ENCODE results near the gene ZNF217.
"Not testable (repeated sequence)": the region's sequence is repeated elsewhere in the genome, so short reads cannot be mapped to it uniquely, and the experiment has no call there.

Gene ZNF217

GRCh38 chr20:53586640-53587039, 7.0 kb downstream of the ZNF217 start:
- H3K4me3 Mint-ChIP-seq, result peak overlapping the region; percentile 67
- H3K27ac Mint-ChIP-seq, result peak overlapping the region; percentile 86
- peaks cover 34% of the 10 kb centered on the region for H3K4me1 Mint-ChIP-seq
- H3K36me3 Mint-ChIP-seq, result peaks cover 9% of the 10 kb centered on the region
- no peaks in the 10 kb centered on the region for H3K27me3 Mint-ChIP-seq
- no peaks in the 10 kb centered on the region for H3K9me3 Mint-ChIP-seq
- ATAC-seq (ENCODE audit: low read depth), result no peak
- DNase-seq (ENCODE audit: low spot score in 2 of 2), result no peak

- H3K9me3 Mint-ChIP-seq; DNase-seq (ENCODE audit: low spot score in 2 of 2); H3K27me3 Mint-ChIP-seq; ATAC-seq (ENCODE audit: low read depth): not testable (repeated sequence)
- peak overlapping the region; percentile 67 for H3K4me3 Mint-ChIP-seq
- H3K27ac Mint-ChIP-seq, result peak overlapping the region; percentile 86
- peaks cover 34% of the 10 kb centered on the region for H3K4me1 Mint-ChIP-seq
- H3K36me3 Mint-ChIP-seq, result peaks cover 11% of the 10 kb centered on the region
These were observed 7.7 kb downstream of the ZNF217 start for GRCh38 chr20:53585910-53586309.

- not testable (repeated sequence) for DNase-seq (ENCODE audit: low spot score in 2 of 2); H3K9me3 Mint-ChIP-seq; H3K27me3 Mint-ChIP-seq
- peaks cover 18% of the 10 kb centered on the region for H3K36me3 Mint-ChIP-seq
- peak overlapping the region; percentile 86 for H3K27ac Mint-ChIP-seq
- ATAC-seq (ENCODE audit: low read depth), result peak; percentile 51
- H3K4me1 Mint-ChIP-seq, result peaks cover 40% of the 10 kb centered on the region
- peak overlapping the region; percentile 67 for H3K4me3 Mint-ChIP-seq
These were observed 8.6 kb downstream of the ZNF217 start for GRCh38 chr20:53585004-53585569.

GRCh38 chr20:53584550-53584913, 9.1 kb downstream of the ZNF217 start:
- Mint-ChIP-seq H3K4me1 (peaks cover 43% of the 10 kb centered on the region), H3K4me3 (peak overlapping the region; percentile 5), H3K36me3 (peaks cover 19% of the 10 kb centered on the region), H3K27ac (peak overlapping the region; percentile 86)
- not testable (repeated sequence) for H3K9me3 Mint-ChIP-seq; DNase-seq (ENCODE audit: low spot score in 2 of 2); ATAC-seq (ENCODE audit: low read depth); H3K27me3 Mint-ChIP-seq

GRCh38 chr20:53583660-53584549, 9.7 kb downstream of the ZNF217 start:
- not testable (repeated sequence) for H3K9me3 Mint-ChIP-seq; H3K27me3 Mint-ChIP-seq; DNase-seq (ENCODE audit: low spot score in 2 of 2); ATAC-seq (ENCODE audit: low read depth)
- peaks cover 19% of the 10 kb centered on the region for H3K36me3 Mint-ChIP-seq
- H3K4me1 Mint-ChIP-seq, result peaks cover 42% of the 10 kb centered on the region
- peak overlapping the region; percentile 86 for H3K27ac Mint-ChIP-seq
- H3K4me3 Mint-ChIP-seq, result peak overlapping the region; percentile 21

GRCh38 chr20:53582574-53583351, 10.9 kb downstream of the ZNF217 start:
- Mint-ChIP-seq H3K27me3 (no peaks in the 10 kb centered on the region), H3K36me3 (peaks cover 19% of the 10 kb centered on the region), H3K9me3 (no peaks in the 10 kb centered on the region), H3K4me3 (peak overlapping the region; percentile 87), H3K4me1 (peaks cover 45% of the 10 kb centered on the region), H3K27ac (peak overlapping the region; percentile 95)
- DNase-seq (ENCODE audit: low spot score in 2 of 2) (no peak), ATAC-seq (ENCODE audit: low read depth) (no peak)

- ATAC-seq (ENCODE audit: low read depth), result no peak
- H3K27ac Mint-ChIP-seq, result peak overlapping the region; percentile 95
- no peak for DNase-seq (ENCODE audit: low spot score in 2 of 2)
- peaks cover 20% of the 10 kb centered on the region for H3K36me3 Mint-ChIP-seq
- H3K9me3 Mint-ChIP-seq, result no peaks in the 10 kb centered on the region
- peaks cover 45% of the 10 kb centered on the region for H3K4me1 Mint-ChIP-seq
- no peaks in the 10 kb centered on the region for H3K27me3 Mint-ChIP-seq
- H3K4me3 Mint-ChIP-seq, result peak overlapping the region; percentile 87
These were observed 11.4 kb downstream of the ZNF217 start for GRCh38 chr20:53582251-53582570.

- H3K9me3 Mint-ChIP-seq, result no peaks in the 10 kb centered on the region
- peak overlapping the region; percentile 95 for H3K27ac Mint-ChIP-seq
- no peaks in the 10 kb centered on the region for H3K27me3 Mint-ChIP-seq
- peak overlapping the region; percentile 87 for H3K4me3 Mint-ChIP-seq
- peaks cover 21% of the 10 kb centered on the region for H3K36me3 Mint-ChIP-seq
- H3K4me1 Mint-ChIP-seq, result peaks cover 45% of the 10 kb centered on the region
- DNase-seq (ENCODE audit: low spot score in 2 of 2), result no peak
- ATAC-seq (ENCODE audit: low read depth), result no peak
These were observed 12.0 kb downstream of the ZNF217 start for GRCh38 chr20:53581444-53582250.

GRCh38 chr20:53580376-53581111, 13.1 kb downstream of the ZNF217 start:
- DNase-seq (ENCODE audit: low spot score in 2 of 2), result no peak
- H3K36me3 Mint-ChIP-seq, result peaks cover 28% of the 10 kb centered on the region
- ATAC-seq (ENCODE audit: low read depth), result no peak
- H3K4me3 Mint-ChIP-seq, result peak overlapping the region; percentile 87
- H3K9me3 Mint-ChIP-seq, result no peaks in the 10 kb centered on the region
- peaks cover 39% of the 10 kb centered on the region for H3K4me1 Mint-ChIP-seq
- no peaks in the 10 kb centered on the region for H3K27me3 Mint-ChIP-seq
- H3K27ac Mint-ChIP-seq, result peak overlapping the region; percentile 95

GRCh38 chr20:53579581-53580375, 13.9 kb downstream of the ZNF217 start:
- peak overlapping the region; percentile 87 for H3K4me3 Mint-ChIP-seq
- ATAC-seq (ENCODE audit: low read depth), result peak; percentile 34

GRCh38 chr20:53579266-53579580, 14.4 kb downstream of the ZNF217 start:
- ATAC-seq (ENCODE audit: low read depth) (no peak), DNase-seq (ENCODE audit: low spot score in 2 of 2) (no peak)
- Mint-ChIP-seq H3K36me3 (peaks cover 37% of the 10 kb centered on the region), H3K27me3 (no peaks in the 10 kb centered on the region), H3K9me3 (no peaks in the 10 kb centered on the region), H3K4me3 (peak overlapping the region; percentile 87), H3K27ac (peak overlapping the region; percentile 95), H3K4me1 (peaks cover 42% of the 10 kb centered on the region)

More at GRCh38 chr20:53579581-53580375, 13.9 kb downstream of the ZNF217 start:
- no peak for DNase-seq (ENCODE audit: low spot score in 2 of 2)
- peaks cover 32% of the 10 kb centered on the region for H3K36me3 Mint-ChIP-seq
- H3K27me3 Mint-ChIP-seq, result no peaks in the 10 kb centered on the region
- peaks cover 38% of the 10 kb centered on the region for H3K4me1 Mint-ChIP-seq
- no peaks in the 10 kb centered on the region for H3K9me3 Mint-ChIP-seq
- peak overlapping the region; percentile 95 for H3K27ac Mint-ChIP-seq

GRCh38 chr20:53578492-53579222, 15.0 kb downstream of the ZNF217 start:
- peak; percentile 68 to 83 for DNase-seq (ENCODE audit: low spot score in 2 of 2)
- peak overlapping the region; percentile 66 for H3K4me3 Mint-ChIP-seq
- peaks cover 39% of the 10 kb centered on the region for H3K36me3 Mint-ChIP-seq
- H3K9me3 Mint-ChIP-seq, result no peaks in the 10 kb centered on the region
- H3K27me3 Mint-ChIP-seq, result no peaks in the 10 kb centered on the region
- peak; percentile 73 for ATAC-seq (ENCODE audit: low read depth)
- H3K4me1 Mint-ChIP-seq, result peaks cover 43% of the 10 kb centered on the region
- H3K27ac Mint-ChIP-seq, result peak overlapping the region; percentile 95
